Neural cell (in vitro differentiated cells): ENCODE results near the gene SEMA6C.

Experiments used
- CTCF ChIP-seq: fragments of 450-650 bp; IDR thresholded peaks from 2 replicates; pipeline ENCODE4 v1.5.1; 2014; ENCODE audit warnings: antibody characterized with exemption, mild to moderate bottlenecking, moderate library complexity; ENCODE audit not compliant: poor library complexity, severe bottlenecking
- EP300 ChIP-seq: fragments of 450-650 bp; conservative IDR thresholded peaks from 2 replicates; pipeline ENCODE4 v1.6.1; 2014; ENCODE audit warnings: antibody characterized with exemption, mild to moderate bottlenecking, moderate library complexity; ENCODE audit not compliant: poor library complexity, severe bottlenecking
- EZH2 ChIP-seq: fragments of 200-600, 300-800 bp; shearing (Covaris generic), sonication (generic); IDR thresholded peaks from 2 replicates; pipeline ENCODE4 v1.6.1; 2014; ENCODE audit warnings: antibody characterized with exemption, low read length, borderline replicate concordance, mild to moderate bottlenecking; ENCODE audit not compliant: insufficient read depth, poor library complexity, severe bottlenecking

GRCh38 chr1:151124763-151125403 lies 21.5 kb downstream of the SEMA6C start:
- TF ChIP-seq CTCF = no peak
- TF ChIP-seq EP300 = no peak
- no peak for TF ChIP-seq EZH2
